GM21786 (cell line): ENCODE measurements around the gene BTBD9.

Experiments used
- ATAC-seq: cut with Tn5 transposase; IDR thresholded peaks from one replicate; pipeline ENCODE4 v1.9.1; 2021; ENCODE audit not compliant: unreplicated experiment

The BTBD9 gene

DNA sequence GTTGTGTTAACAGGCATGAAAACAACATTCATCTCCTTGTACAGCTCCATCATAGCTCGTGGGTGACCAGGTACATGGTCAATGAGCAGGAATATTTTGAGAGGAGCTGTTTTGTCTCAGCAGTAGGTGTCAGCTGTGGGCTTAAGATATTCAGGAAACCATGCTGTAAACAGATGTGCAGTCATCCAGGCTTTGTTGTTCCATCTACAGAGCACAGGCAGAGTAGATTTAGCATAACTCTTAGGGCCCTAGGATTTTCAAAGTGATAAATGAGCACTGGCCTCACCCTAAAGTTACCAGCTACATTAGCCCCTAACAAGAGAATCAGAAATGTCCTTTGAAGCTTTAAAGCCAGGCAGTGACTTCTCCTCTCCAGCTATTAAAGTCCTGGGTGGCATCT, 154.2 kb downstream of the BTBD9 start:
- no peak for ATAC-seq

GRCh38 chr6:38484656-38485055, 155.1 kb downstream of the BTBD9 start:
- no peak for ATAC-seq

DNA sequence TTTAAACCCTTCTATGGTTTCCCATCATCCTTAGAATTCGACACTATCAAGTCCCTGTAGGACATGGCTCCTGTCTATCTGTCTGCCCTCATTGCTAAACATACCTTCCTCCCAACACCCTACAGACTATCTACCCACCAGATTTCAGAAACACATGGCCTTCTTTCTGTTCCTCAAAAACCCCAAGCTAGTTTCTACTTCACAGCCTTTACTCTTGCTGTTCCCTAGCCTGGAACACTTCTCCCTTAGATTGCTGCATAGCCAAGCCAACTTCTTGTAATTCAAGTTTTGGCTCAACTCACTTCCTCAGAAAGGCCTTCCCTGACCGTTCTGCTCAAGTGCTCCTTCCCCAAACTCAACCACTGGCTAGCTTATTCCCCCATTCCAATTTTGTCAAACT, 156.2 kb downstream of the BTBD9 start:
- peak; percentile 61 for ATAC-seq

GRCh38 chr6:38482466-38482865, 157.3 kb downstream of the BTBD9 start:
- no peak for ATAC-seq

- no peak for ATAC-seq
Observed at GRCh38 chr6:38481851-38482250, 157.9 kb downstream of the BTBD9 start.

DNA sequence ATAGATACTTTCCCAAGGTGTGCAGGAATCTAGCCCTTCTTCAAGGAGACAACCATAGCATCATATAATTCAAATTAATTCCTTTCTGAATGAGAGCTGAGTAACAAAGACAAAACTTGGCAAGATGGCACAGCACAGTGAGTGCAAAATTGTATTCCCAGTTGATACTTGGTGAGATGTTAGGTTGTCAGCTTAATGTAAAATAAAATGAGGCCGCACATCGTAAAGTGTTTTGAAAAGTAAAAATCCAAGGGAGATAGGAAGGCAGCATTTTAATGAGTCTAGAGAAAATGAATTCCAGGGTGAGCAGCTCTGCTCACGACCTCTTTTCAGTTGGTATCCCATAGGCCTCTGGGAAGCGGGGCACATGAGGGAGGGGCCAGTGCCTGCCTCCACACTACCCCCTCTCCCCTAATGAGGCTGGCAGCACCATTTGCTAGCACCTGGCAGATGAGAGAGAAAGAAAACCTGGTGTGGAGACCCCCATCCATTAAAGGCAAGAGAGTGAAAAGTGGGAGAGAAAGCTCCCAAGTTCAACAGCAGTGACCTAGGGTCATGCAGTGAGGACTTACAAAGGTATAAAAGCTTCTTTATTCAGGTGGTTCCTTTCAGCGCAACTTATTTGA, 158.4 kb downstream of the BTBD9 start:
- no peak for ATAC-seq

- no peak for ATAC-seq
Observed at GRCh38 chr6:38480036-38480435, 159.7 kb downstream of the BTBD9 start.

- no peak for ATAC-seq
Observed at GRCh38 chr6:38479331-38479730, 160.4 kb downstream of the BTBD9 start.

GRCh38 chr6:38477680-38478260, 162.0 kb downstream of the BTBD9 start:
- no peak for ATAC-seq

- no peak for ATAC-seq
Observed at GRCh38 chr6:38476888-38477287, 162.8 kb downstream of the BTBD9 start.

DNA sequence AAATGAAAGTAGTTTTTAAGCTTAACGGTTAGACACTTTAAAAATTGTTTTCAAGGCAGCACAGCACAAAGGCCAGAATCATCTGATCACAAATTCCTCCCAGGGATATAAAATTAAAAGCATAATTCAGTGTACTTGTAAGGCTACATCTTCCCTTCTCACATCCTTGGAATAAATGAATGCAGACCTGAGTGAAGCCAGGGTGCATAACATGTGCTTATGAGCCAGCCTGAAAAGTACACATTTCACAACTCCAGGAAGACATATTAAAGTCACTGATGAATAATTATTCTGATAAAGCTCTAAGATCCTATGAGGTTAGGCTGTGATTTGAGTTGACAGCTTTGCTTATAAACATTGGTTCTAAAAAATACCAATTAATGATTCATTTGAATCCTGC, 163.6 kb downstream of the BTBD9 start:
- ATAC-seq, result no peak

GRCh38 chr6:38470548-38470947, 169.2 kb downstream of the BTBD9 start:
- ATAC-seq, result no peak

DNA sequence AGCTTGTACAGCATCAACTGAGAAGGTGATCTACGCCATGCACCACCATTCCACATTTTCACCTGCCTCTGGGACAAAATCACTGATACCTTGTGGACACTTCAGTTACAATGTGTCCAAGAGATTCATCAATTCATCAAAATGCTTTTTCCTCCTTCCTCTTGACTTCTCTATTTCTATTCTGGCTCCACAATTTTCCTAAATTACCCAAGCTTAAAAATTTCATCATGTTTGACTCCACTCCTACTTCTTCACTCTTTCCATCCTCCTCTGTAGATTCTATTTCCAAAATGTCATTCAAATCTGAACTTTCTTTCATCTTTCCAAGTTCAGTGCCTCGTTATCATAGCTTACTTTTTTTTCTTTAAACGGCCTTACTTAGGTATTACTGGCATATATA, 172.2 kb downstream of the BTBD9 start:
- ATAC-seq, result no peak

- no peak for ATAC-seq
Observed at GRCh38 chr6:38460186-38460585, 179.5 kb downstream of the BTBD9 start.

GRCh38 chr6:38459291-38459690, 180.4 kb downstream of the BTBD9 start:
- no peak for ATAC-seq

GRCh38 chr6:38453861-38454260, 185.9 kb downstream of the BTBD9 start:
- no peak for ATAC-seq

GRCh38 chr6:38452816-38453660, 186.7 kb downstream of the BTBD9 start:
- ATAC-seq, result no peak

DNA sequence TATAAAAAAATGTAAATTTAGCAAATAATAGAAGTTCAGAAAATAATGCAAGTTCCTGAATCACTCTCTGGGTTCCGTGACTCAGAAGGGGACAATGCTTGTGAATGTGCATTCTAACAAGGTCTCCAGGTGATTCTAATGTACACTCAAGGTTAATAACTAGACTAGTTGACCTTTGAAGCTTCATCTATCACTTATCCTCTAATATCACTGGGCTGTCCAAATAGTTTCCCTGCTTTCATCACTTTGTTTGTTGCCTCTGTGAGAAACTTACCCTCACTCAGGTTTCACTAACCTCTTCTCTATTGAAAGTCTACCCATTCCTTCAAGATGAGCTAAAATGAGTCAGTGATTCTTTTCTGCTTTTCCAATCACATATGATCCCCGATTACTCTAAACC, 189.0 kb downstream of the BTBD9 start:
- no peak for ATAC-seq

DNA sequence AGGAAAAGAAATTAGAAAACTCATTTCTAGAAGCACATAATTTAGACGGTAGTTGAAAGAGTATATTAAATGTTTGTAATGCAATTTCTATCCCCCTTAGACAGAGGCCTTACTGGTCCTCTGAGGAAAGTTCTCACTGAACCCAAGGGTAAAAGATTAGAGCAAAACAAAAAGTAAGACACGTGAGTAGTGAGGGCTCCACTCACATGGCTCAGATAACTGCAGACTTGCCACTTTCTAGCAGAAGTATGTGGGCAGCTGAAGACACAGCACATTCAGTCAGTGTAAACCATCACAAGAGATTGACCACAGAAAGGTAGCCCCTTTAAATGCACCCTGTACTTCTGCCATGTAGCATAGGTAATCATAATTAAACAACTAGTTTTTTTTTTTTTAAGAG, 193.8 kb downstream of the BTBD9 start:
- ATAC-seq, result no peak

DNA sequence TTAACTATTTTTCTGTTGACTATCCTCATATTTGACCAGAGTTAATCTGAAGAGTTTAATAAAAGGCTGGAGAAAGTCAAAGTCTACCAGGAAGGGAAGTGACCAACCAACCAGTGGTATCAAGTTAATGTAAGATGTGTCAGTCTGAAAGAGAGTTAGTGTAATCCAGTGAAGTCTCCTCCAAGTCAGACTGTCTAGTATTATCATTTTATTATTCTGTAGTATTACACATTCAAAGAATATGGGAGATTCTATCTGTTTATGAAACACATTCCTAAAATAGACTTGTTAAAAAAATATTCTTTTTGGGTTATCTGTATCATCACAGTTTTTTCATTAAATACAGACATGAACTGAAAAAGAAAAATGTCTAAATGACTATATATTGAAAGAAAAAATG, 194.4 kb downstream of the BTBD9 start:
- ATAC-seq, result no peak

DNA sequence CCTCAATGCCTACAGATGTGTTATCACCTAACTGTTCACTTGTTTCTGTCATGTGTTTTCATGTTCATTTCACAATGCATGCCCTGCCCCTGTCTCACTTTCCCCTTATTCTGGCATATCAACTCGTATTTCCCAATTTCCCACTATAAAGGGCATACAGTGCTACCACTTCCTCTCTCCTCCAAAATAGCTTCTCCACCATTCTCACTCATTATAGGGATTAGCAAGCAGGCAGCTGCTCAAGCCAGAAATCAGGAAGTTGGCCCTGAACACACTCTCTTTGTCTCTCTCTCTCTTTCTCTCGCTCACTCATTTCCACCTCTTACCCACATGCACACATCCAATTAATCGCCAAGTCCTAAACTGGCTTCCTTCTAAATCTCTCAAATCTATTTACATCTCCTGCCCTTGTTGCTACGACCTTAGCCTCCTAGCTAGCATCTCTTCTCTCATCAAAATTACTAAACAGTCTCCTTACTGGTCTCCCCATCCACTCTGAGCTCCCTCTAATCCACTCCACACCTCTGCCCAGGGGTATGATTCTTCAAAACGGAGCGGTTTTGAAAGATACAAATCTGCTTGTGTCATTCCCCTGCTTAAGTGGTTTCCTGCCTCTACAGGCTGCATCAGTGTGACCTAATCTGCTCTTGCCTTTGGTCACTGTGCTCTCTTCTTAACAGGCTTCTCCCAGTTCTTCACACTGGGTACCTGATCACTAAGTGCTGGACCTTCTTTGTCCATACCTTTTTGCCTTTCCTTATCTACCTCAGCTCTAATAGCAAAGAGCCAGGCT, 196.2 kb downstream of the BTBD9 start:
- no peak for ATAC-seq
